AG09319 (cell line): ENCODE data around the gene TRIM69.

Experiments
- DNase-seq: peaks from one replicate; pipeline ENCODE4 v3.0.0-alpha.2; 2010; ENCODE audit warnings: low read depth; ENCODE audit errors: extremely low read depth
- TF ChIP-seq, protein P1 (sequence below): IDR thresholded peaks from 2 replicates; pipeline ENCODE4 v1.5.1; 2011; ENCODE audit warnings: low read depth, mild to moderate bottlenecking, inconsistent platforms, low read length, moderate library complexity

Gene TRIM69

GRCh38 chr15:44794072-44794471 lies 57.7 kb downstream of the TRIM69 start:
- TF ChIP-seq, protein P1, sequence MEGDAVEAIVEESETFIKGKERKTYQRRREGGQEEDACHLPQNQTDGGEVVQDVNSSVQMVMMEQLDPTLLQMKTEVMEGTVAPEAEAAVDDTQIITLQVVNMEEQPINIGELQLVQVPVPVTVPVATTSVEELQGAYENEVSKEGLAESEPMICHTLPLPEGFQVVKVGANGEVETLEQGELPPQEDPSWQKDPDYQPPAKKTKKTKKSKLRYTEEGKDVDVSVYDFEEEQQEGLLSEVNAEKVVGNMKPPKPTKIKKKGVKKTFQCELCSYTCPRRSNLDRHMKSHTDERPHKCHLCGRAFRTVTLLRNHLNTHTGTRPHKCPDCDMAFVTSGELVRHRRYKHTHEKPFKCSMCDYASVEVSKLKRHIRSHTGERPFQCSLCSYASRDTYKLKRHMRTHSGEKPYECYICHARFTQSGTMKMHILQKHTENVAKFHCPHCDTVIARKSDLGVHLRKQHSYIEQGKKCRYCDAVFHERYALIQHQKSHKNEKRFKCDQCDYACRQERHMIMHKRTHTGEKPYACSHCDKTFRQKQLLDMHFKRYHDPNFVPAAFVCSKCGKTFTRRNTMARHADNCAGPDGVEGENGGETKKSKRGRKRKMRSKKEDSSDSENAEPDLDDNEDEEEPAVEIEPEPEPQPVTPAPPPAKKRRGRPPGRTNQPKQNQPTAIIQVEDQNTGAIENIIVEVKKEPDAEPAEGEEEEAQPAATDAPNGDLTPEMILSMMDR, result no peak
- no peak for DNase-seq

GRCh38 chr15:44796508-44796907 lies 60.2 kb downstream of the TRIM69 start:
- no peak for DNase-seq
- TF ChIP-seq, protein P1, result no peak

GRCh38 chr15:44798826-44799225 lies 62.5 kb downstream of the TRIM69 start:
- TF ChIP-seq, protein P1, result no peak; the same call in 1 of the 2 replicates
- DNase-seq, result no peak

GRCh38 chr15:44801364-44801763 lies 65.0 kb downstream of the TRIM69 start:
- no peak for DNase-seq
- TF ChIP-seq, protein P1, result no peak

GRCh38 chr15:44801797-44802196 lies 65.5 kb downstream of the TRIM69 start:
- TF ChIP-seq, protein P1, result no peak
- no peak for DNase-seq

GRCh38 chr15:44802336-44802735 lies 66.0 kb downstream of the TRIM69 start:
- TF ChIP-seq, protein P1, result no peak
- DNase-seq, result no peak

GRCh38 chr15:44804298-44805046 lies 68.1 kb downstream of the TRIM69 start:
- TF ChIP-seq, protein P1, result no peak
- no peak for DNase-seq
